Activated T-helper 17 cell treated with anti-CD3 and anti-CD28 coated beads, Interleukin-2, amount 50 U/mL, for 72 hours (primary cell): ENCODE measurements around the gene PRKCH. TPM values are rescaled to one million over a fixed set of nuclear protein-coding genes. Genes with fewer than 3 reads are reported as not detected.

ENCODE experiments used
- ATAC-seq: fragments of 150-1000 bp; cut with Tn5 transposase; replicated peaks from 2 replicates; pipeline ENCODE4 v1.10.0; 2021; ENCODE audit warnings: mild to moderate bottlenecking, moderate library complexity
- H3K27ac Mint-ChIP-seq: one replicate; pipeline ENCODE4 v1.8.0; 2022; ENCODE audit warnings: mixed read lengths
- H3K27me3 Mint-ChIP-seq: one replicate; pipeline ENCODE4 v1.8.0; 2022; ENCODE audit warnings: mixed read lengths
- H3K36me3 Mint-ChIP-seq: one replicate; pipeline ENCODE4 v1.8.0; 2022; ENCODE audit warnings: low read depth, mild to moderate bottlenecking, mixed read lengths
- H3K4me1 Mint-ChIP-seq: one replicate; pipeline ENCODE4 v1.8.0; 2022; ENCODE audit warnings: mixed read lengths
- H3K4me3 Mint-ChIP-seq: one replicate; pipeline ENCODE4 v1.8.0; 2022; ENCODE audit warnings: mild to moderate bottlenecking, mixed read lengths
- H3K9me3 Mint-ChIP-seq: one replicate; pipeline ENCODE4 v1.8.0; 2022; ENCODE audit warnings: mixed read lengths
- total RNA-seq, 2 donors: library from RNA; stranded (reverse); gene quantifications; one replicate each; pipeline ENCODE4 v1.2.3, GENCODE V29; 2022

PRKCH gene
- total RNA-seq, 2 donors from 2014 or later: 127 to 148 TPM

DNA sequence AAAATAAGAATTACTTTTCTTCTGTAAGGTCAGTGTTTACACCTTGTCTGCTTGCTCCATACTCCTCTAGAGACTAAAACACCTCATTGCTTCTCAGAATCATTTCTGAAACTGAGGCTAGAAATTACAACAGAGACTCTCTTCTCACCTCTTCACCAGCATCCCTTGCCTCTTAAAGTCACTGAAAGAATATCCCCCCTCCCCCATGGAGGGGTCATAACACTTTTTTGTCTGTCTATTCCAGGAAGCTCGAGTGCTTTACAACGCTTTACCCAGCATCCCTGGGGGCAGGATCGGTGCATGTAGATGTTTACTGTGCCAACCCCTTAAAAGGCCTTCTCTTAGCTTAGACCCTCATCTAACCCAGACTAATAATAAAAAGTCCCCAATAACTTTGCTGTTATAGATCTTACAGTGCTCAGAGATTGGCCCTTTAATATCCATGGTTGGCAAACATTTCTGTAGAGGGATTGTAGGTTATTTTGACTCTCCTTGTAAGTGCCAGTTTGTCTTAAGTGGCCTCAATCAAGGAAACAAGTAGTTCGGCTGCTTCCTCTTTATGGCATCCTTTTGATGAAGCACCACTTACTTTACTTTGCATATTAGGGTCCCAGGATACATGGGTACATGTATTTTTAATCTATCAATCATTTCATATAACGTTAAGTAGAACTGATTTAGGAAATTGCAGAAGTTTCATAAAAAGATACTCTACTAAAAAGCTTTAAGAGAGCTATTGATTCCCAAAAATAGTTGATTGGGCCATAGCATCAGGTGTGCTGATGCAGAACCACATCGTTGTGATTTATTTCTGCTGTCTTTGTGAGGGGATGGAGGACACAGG lies 29.3 kb downstream of the PRKCH start:
- ATAC-seq: peak; percentile 56
- Mint-ChIP-seq H3K9me3 (no peaks in the 10 kb centered on the region), H3K27ac (peak overlapping the region; percentile 95), H3K36me3 (peaks cover 90% of the 10 kb centered on the region), H3K4me3 (peak overlapping the region; percentile 92), H3K27me3 (no peaks in the 10 kb centered on the region), H3K4me1 (peaks cover 70% of the 10 kb centered on the region)

DNA sequence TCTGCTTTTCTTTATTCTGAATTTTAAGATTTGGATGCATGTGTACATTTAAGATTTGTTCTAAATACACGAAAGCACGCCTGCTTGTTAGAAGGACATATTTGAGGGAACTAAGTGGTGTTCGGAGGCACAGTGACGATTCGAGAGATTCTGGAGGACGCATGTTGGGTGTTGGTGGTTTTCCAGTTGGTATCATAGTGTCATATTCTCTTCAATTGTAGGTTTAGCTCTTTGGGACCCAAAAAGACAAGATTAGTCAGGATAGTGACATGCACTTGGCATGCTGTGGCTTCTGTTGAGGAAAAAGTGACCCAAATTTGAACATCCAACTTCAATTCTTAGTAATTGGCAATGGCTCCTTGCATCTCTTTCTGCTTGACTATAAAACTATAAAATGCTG lies 30.1 kb downstream of the PRKCH start:
- Mint-ChIP-seq H3K9me3 (no peaks in the 10 kb centered on the region), H3K27ac (peak overlapping the region; percentile 95), H3K27me3 (no peaks in the 10 kb centered on the region), H3K36me3 (peaks cover 90% of the 10 kb centered on the region), H3K4me1 (peaks cover 73% of the 10 kb centered on the region), H3K4me3 (peak overlapping the region; percentile 92)
- peak; percentile 37 for ATAC-seq

- Mint-ChIP-seq H3K4me1 (peaks cover 70% of the 10 kb centered on the region), H3K9me3 (no peaks in the 10 kb centered on the region), H3K27ac (peak overlapping the region; percentile 92), H3K36me3 (peaks cover 89% of the 10 kb centered on the region), H3K4me3 (peak overlapping the region; percentile 92), H3K27me3 (no peaks in the 10 kb centered on the region)
- peak; percentile 77 for ATAC-seq
Measured at GRCh38 chr14:61355892-61356325, 34.5 kb downstream of the PRKCH start.

- Mint-ChIP-seq H3K4me3 (peak overlapping the region; percentile 92), H3K27me3 (no peaks in the 10 kb centered on the region), H3K4me1 (peaks cover 63% of the 10 kb centered on the region), H3K9me3 (no peaks in the 10 kb centered on the region), H3K27ac (peak overlapping the region; percentile 92), H3K36me3 (peaks cover 83% of the 10 kb centered on the region)
- ATAC-seq: peak; percentile 43
Measured at GRCh38 chr14:61357123-61357522, 35.7 kb downstream of the PRKCH start.

- ATAC-seq: peak; percentile 30
- Mint-ChIP-seq H3K36me3 (peaks cover 72% of the 10 kb centered on the region), H3K4me1 (peaks cover 52% of the 10 kb centered on the region), H3K27ac (peak overlapping the region; percentile 92), H3K9me3 (no peaks in the 10 kb centered on the region), H3K4me3 (peak overlapping the region; percentile 92), H3K27me3 (no peaks in the 10 kb centered on the region)
Measured at GRCh38 chr14:61358554-61359226, 37.3 kb downstream of the PRKCH start.

DNA sequence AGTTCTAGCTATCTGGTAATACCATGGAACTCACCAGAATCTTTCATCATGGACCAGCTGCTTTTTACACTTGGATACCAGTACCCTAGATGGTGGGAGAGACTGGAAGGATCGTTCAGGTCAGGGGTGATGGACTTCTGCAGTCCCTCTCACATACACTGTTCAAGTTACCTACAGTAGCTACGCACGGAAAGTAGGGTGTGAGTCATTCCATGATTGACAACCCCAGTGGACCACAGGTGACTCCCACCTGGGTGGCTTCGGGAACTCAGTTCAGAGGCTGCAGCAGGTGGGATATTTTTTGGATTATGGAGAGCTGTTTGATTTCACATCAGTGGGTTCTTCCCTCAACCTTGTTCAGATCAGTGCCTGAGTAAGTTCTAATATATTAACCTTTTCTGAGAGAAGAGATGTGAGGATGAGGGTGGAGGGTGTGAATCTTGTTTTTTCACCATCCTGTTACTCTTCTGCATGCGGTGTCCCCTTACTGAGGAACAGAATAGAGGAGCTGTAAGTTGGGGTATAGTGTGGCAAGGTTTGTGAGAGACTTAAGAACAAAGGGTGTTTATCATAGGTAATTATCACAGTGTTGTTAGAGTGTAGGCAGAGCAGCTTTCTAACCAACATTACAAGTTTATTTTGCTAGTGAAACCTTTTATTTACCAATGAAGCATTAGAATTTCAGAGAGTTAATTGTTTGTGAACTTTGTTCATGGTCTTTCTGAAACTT lies 39.6 kb downstream of the PRKCH start:
- Mint-ChIP-seq H3K4me1 (peaks cover 41% of the 10 kb centered on the region), H3K36me3 (peaks cover 54% of the 10 kb centered on the region), H3K4me3 (peak overlapping the region; percentile 59), H3K27me3 (no peaks in the 10 kb centered on the region), H3K9me3 (no peaks in the 10 kb centered on the region), H3K27ac (peak overlapping the region; percentile 71)
- peak; percentile 37 for ATAC-seq

GRCh38 chr14:61362072-61362750 lies 40.8 kb downstream of the PRKCH start:
- H3K4me3 Mint-ChIP-seq: no peak overlapping the region
- H3K36me3 Mint-ChIP-seq: peaks cover 46% of the 10 kb centered on the region
- H3K27me3 Mint-ChIP-seq: no peaks in the 10 kb centered on the region
- H3K9me3 Mint-ChIP-seq: no peaks in the 10 kb centered on the region
- peak; percentile 43 for ATAC-seq
- H3K27ac Mint-ChIP-seq: no peak overlapping the region
- peaks cover 37% of the 10 kb centered on the region for H3K4me1 Mint-ChIP-seq

DNA sequence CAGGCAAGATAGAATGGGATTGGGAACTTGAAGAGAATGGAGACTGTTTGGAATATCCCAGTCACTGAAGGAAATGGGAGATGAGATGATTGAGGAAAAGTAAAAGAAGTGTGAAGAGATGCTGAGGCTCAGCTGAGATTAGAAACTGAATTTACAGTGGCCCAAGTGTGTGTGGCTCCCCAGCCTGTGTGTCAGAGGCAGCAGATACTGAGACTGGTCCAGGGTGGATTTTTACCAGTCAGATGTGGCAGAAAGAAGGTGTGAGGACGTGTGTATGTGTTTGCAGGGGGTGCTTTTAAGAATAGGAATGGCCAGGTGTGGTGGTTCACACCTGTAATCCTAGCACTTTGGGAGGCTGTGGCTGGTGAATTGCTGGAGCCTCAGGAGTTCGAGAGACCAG lies 42.9 kb downstream of the PRKCH start:
- no peaks in the 10 kb centered on the region for H3K27me3 Mint-ChIP-seq
- H3K36me3 Mint-ChIP-seq: peaks cover 42% of the 10 kb centered on the region
- H3K4me1 Mint-ChIP-seq: peaks cover 32% of the 10 kb centered on the region
- no peak overlapping the region for H3K27ac Mint-ChIP-seq
- no peaks in the 10 kb centered on the region for H3K9me3 Mint-ChIP-seq
- H3K4me3 Mint-ChIP-seq: no peak overlapping the region
- ATAC-seq: peak; percentile 37

GRCh38 chr14:61365667-61366212 lies 44.4 kb downstream of the PRKCH start:
- no peak for ATAC-seq
- Mint-ChIP-seq H3K4me1 (peaks cover 34% of the 10 kb centered on the region), H3K9me3 (no peaks in the 10 kb centered on the region), H3K27ac (no peak overlapping the region), H3K27me3 (no peaks in the 10 kb centered on the region), H3K36me3 (peaks cover 39% of the 10 kb centered on the region), H3K4me3 (no peak overlapping the region)

- Mint-ChIP-seq H3K27me3 (no peaks in the 10 kb centered on the region), H3K4me3 (no peak overlapping the region), H3K36me3 (peaks cover 46% of the 10 kb centered on the region), H3K4me1 (peaks cover 47% of the 10 kb centered on the region), H3K9me3 (no peaks in the 10 kb centered on the region), H3K27ac (no peak overlapping the region)
- ATAC-seq: no peak
Measured at GRCh38 chr14:61368114-61368710, 46.8 kb downstream of the PRKCH start.

DNA sequence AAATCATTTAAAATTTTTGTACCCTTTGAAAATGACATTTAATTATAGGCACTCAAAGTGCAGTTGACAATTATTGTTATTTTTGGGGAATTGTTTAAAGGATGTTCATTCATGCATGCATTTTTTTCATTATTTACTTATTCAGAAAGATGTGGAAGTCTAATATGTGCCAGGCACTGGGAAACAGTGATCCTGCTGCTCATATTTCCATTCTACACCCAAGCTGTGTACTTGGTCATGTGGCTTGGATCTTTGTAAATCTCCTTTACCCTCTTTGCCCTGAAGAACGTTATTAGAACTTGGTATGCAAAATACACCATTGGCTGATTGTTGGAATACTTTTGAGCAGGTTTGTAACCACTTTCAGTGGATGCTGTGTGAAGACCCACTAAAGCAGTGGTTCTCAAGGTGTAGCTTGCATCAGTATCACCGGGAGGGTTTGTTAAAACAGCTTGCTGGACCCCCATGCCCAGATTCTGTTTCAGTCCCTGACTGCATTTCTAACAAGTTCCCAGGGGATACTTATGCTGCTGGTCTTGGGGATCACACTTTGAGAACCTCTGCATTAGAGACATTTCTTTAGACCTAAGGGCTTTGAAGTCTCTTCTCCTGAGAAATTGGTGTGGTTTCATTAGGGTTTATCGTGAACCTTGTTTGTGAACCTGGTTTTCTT lies 47.5 kb downstream of the PRKCH start:
- peaks cover 48% of the 10 kb centered on the region for H3K4me1 Mint-ChIP-seq
- no peak overlapping the region for H3K4me3 Mint-ChIP-seq
- H3K27me3 Mint-ChIP-seq: no peaks in the 10 kb centered on the region
- ATAC-seq: no peak
- H3K36me3 Mint-ChIP-seq: peaks cover 53% of the 10 kb centered on the region
- H3K27ac Mint-ChIP-seq: no peak overlapping the region
- no peaks in the 10 kb centered on the region for H3K9me3 Mint-ChIP-seq

DNA sequence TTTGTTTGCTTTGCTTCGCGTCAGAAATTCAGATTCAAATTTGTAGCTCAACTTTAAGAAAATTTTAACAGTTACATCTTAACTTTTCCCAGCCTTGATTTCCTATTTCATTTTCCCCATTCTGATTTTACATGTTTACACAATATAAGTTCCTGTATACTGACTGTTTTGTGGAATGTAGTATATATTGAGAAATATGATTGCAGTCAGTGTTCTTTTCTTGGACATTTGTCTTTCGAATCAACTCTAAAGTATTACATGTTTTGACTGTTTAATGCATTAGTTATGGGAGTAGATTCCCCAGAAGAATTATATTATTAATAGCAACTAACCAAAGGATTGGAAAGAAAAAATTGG lies 48.1 kb downstream of the PRKCH start:
- ATAC-seq: no peak
- Mint-ChIP-seq H3K27me3 (no peaks in the 10 kb centered on the region), H3K4me3 (no peak overlapping the region), H3K9me3 (no peaks in the 10 kb centered on the region), H3K4me1 (peaks cover 48% of the 10 kb centered on the region), H3K27ac (no peak overlapping the region), H3K36me3 (peaks cover 59% of the 10 kb centered on the region)

- ATAC-seq: peak; percentile 76
- peak overlapping the region; percentile 65 for H3K4me3 Mint-ChIP-seq
- peaks cover 79% of the 10 kb centered on the region for H3K36me3 Mint-ChIP-seq
- H3K4me1 Mint-ChIP-seq: peaks cover 64% of the 10 kb centered on the region
- peak overlapping the region; percentile 55 for H3K27ac Mint-ChIP-seq
- no peaks in the 10 kb centered on the region for H3K27me3 Mint-ChIP-seq
- no peaks in the 10 kb centered on the region for H3K9me3 Mint-ChIP-seq
Measured at GRCh38 chr14:61372379-61372778, 51.0 kb downstream of the PRKCH start.
